ENCODE measurements around the gene IFNAR1. TPM values are rescaled to one million over a fixed set of nuclear protein-coding genes. Genes with fewer than 3 reads are reported as not detected.

IFNAR1 gene
- total and polyA plus RNA-seq, 2 of the 8 experiments (the other 6 are each of a cell fraction or from before 2014, with no cell fraction given) = 3.1 to 17.1 TPM

DNA sequence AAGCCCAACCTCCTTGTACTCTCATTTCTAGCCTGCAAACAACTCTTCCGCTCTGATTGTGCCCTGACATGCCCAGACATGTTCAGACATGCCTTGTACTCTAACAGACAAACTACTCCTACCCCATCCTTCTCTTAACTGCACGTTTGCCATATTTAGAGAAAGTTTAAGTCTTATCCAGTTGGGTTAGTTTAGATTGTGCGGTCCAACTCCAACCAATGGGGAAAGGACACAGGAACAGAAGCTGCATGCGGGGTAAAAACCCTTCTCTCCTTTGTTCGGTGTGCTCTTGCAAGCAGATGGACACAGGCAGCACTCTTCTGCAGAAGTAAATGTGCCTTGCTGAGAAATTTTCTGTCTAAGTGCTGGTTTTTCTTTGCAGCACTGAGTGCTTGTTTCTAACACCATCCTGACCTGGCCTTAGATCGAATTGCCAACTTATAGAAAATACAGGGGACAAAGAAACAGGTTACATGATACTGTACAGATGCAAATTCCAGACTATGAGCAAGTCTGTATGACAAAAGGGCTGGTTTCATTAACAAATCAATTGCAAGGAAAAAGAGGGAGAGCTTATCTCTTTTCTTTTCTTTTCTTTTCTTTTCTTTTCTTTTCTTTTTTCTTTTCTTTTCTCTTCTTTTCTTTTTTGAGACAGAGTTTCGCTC lies 42.7 kb downstream of the IFNAR1 start (continued):
- TF ChIP-seq CREB1 (IDR thresholded peaks at IDR 0.05) = no peak
- TF ChIP-seq KDM4A (IDR thresholded peaks at IDR 0.05; ENCODE audit: low read depth, low read length, severe bottlenecking) = no peak
- TF ChIP-seq EGR1 (IDR thresholded peaks at IDR 0.05; ENCODE audit: borderline replicate concordance, low read depth, low read length) = no peak
- peak; percentile 68 for TF ChIP-seq SIRT6 (IDR thresholded peaks at IDR 0.05; ENCODE audit: low read length)
- TF ChIP-seq SIN3A (conservative IDR thresholded peaks at IDR 0.05 in 1 of 2, IDR thresholded peaks at IDR 0.05 in 1 of 2; ENCODE audit: low read depth in 1 of 2, low read length in 2 of 2) = no peak
- peak; percentile 49; the same call in 1 of the 2 replicates for TF ChIP-seq SP1 (IDR thresholded peaks at IDR 0.05; ENCODE audit: low read depth, low read length)
- no peak for TF ChIP-seq ASH2L (IDR thresholded peaks at IDR 0.05; ENCODE audit: low read length)
- no peak for TF ChIP-seq PHF8 (conservative IDR thresholded peaks at IDR 0.05; ENCODE audit: low read depth, low read length)
- TF ChIP-seq BACH1 (IDR thresholded peaks at IDR 0.05; ENCODE audit: low read length) = no peak
- TF ChIP-seq RAD21 (IDR thresholded peaks at IDR 0.05 in 1 of 2, conservative IDR thresholded peaks at IDR 0.05 in 1 of 2; ENCODE audit: low read depth in 2 of 2, low read length in 2 of 2) = no peak
- TF ChIP-seq GABPA (IDR thresholded peaks at IDR 0.05; ENCODE audit: borderline replicate concordance, insufficient read depth, low read length) = no peak
- TF ChIP-seq NANOG (IDR thresholded peaks at IDR 0.05; ENCODE audit: insufficient read depth, low read depth, low read length, poor library complexity, severe bottlenecking) = no peak
- no peak for TF ChIP-seq TCF12 (IDR thresholded peaks at IDR 0.05; ENCODE audit: low read depth, low read length)
- peak in 1 of 2 experiments; percentile 74; a peak in 1 of 3 replicates for TF ChIP-seq EP300 (IDR thresholded peaks at IDR 0.05; ENCODE audit: borderline replicate concordance in 1 of 2, low read depth in 2 of 2, low read length in 2 of 2)
- no peak for TF ChIP-seq HDAC2 (IDR thresholded peaks at IDR 0.05; ENCODE audit: borderline replicate concordance in 1 of 2, low read depth in 2 of 2, low read length in 2 of 2)
- no peak for TF ChIP-seq GTF2F1 (IDR thresholded peaks at IDR 0.05; ENCODE audit: borderline replicate concordance, low read depth, low read length)
- TF ChIP-seq, protein P1, sequence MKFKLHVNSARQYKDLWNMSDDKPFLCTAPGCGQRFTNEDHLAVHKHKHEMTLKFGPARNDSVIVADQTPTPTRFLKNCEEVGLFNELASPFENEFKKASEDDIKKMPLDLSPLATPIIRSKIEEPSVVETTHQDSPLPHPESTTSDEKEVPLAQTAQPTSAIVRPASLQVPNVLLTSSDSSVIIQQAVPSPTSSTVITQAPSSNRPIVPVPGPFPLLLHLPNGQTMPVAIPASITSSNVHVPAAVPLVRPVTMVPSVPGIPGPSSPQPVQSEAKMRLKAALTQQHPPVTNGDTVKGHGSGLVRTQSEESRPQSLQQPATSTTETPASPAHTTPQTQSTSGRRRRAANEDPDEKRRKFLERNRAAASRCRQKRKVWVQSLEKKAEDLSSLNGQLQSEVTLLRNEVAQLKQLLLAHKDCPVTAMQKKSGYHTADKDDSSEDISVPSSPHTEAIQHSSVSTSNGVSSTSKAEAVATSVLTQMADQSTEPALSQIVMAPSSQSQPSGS (IDR thresholded peaks at IDR 0.05; ENCODE audit: low read length) = no peak
- no peak for TF ChIP-seq HDAC6 (IDR thresholded peaks at IDR 0.05; ENCODE audit: low read depth, low read length)
- no peak for TF ChIP-seq TBP (IDR thresholded peaks at IDR 0.05; ENCODE audit: low read depth, low read length)
- TF ChIP-seq SUZ12 (IDR thresholded peaks at IDR 0.05; ENCODE audit: low read length) = no peak
- no peak for TF ChIP-seq POU5F1 (IDR thresholded peaks at IDR 0.05; ENCODE audit: low read depth, low read length)
- TF ChIP-seq, protein P2, sequence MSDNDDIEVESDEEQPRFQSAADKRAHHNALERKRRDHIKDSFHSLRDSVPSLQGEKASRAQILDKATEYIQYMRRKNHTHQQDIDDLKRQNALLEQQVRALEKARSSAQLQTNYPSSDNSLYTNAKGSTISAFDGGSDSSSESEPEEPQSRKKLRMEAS (IDR thresholded peaks at IDR 0.05) = peak; percentile 49; the same call in 1 of the 2 replicates
